Ramos (cell line): ENCODE data around the gene KCNJ15.
"Not testable (repeated sequence)": the region's sequence is repeated elsewhere in the genome, so short reads cannot be mapped to it uniquely, and the experiment has no call there.

Source experiments
- in situ Hi-C: fragments of 300-500 bp; cut with MboI; formaldehyde crosslinking; loops from one replicate; pipeline ENCODE4 v1.14.3; 2022; ENCODE audit warnings: low sequenced_read_pairs; ENCODE audit not compliant: unreplicated experiment

Gene KCNJ15

DNA sequence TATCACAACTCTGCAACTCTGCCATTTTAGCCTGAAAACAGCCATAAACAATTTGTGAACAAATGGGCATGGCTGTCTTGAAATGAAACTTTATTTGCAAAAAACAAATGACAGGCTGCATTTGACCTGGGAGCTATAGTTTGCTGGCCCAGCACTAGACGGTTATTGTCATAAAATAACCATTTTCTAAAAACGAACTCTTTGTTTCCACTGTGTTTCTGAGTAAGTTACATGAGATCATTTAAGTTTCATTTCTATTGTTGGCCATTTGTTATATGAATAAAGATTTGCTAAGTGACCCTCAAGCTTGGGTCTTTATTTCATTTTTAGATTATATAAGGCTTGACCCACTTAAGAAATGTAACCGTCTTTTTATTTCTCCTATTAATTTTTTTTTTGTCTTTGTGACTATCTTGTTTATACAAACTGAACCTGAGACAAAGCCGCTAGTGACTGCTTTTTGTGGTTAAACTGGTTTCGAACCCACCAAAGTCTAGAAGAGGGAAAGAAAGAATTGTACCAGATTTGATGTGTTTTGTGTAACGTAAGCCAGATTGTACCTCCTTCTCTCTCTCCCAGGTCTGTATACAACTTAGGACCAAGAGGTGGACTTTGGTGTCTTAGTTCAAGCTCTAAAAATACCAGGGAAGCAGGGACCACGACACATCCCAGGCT lies 12.9 kb upstream of the KCNJ15 start:
- in situ Hi-C loops = no loop called here

DNA sequence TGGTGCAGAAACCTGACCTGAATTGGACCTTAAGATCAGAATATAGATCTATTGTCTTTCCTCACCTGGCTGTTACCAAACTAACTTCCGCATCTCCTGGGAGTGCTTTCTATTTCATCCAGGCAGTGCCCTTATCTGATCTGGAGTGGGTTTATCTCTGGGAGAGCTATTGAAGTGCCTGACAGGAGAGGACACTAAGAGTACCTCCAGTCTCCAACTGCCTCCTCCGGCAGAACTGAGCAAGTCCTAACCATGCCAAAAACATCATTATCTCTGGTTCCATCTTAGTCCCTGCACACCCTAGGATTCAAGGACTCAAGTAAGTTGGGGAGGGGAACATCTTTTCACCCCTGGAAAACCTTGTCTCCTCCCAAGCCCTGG lies 12.4 kb upstream of the KCNJ15 start:
- in situ Hi-C loops = no loop called here

DNA sequence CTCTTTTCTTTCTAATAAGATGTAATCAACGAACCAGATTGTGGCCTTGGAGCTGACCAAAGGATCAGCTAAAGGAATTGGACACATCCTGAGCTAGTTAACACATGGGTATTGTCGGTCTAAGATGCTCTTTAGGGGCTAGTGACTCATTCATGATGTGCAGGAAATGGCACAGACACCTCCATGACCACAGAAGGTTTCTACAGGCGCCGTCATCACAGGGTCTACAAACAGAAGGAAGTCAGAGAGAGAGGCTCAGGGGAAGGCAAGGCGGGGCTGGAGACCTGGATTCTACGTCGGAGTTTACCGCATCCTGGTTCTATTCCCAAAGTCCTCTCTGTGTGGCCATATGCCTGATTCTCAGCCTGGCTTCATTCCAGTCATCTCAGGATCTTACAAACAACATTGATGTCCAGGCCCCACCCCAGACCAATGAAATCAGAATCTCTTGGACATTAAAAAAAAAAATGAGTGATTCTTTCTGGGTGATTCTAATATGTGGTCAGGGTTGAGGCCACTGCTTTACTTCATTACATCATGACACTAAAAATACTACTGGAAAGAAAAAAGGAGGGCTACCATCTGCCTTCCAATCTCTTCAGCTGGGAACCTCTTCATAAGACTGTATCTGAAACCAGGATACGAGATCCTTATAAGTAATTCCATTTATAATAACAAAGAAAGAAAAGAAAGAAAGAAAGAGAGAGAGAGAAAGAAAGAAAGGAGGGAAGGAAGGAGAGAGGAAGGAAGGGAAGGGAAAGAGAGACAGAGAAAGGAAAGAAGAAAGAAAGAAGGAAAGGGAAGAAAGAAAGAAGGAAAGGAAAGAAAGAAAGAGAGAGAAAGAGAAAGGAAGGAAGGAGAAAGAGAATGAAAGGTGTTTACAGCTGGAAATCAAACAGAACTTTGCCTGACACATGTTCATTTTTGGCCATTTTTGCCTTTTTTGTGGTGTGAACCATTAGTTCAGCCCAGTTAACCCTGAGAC lies 11.6 kb upstream of the KCNJ15 start:
- in situ Hi-C loops = no loop called here

DNA sequence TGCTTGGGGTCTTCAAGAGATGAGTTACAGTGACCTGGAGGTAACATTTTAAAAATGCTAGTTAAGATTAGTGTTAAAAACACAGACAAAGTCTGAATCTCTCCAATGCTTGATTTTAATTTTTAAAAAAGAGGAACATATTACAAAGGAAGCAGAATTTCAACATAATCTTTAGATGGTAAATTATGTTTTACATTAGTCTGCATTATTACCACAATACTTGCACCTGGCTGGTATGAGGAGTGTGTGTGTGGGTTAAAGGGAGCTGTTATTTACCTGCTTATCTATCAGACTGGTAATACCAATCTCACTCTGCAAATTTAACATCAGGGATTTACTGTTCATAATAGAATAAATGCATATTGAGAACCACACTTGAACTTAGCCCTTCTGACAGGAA lies 10.3 kb upstream of the KCNJ15 start:
- in situ Hi-C loops = no loop called here

DNA sequence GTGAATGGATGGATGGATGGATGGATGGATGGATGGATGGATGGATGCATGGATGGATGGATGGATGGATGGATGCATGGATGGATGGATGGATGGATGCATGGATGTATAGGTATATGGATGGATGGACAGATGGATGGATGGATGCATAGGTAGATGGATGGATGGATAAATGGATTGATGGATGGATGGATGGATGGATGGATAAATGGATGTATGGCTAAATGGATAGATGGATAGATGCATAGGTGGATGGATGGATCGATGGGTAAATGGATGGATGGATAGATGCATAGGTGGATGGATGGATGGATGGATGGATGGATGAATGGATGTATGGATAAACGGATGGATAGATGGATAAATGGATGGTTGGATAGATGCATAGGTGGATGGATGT lies 9.7 kb upstream of the KCNJ15 start:
- in situ Hi-C loops = not testable (repeated sequence)

DNA sequence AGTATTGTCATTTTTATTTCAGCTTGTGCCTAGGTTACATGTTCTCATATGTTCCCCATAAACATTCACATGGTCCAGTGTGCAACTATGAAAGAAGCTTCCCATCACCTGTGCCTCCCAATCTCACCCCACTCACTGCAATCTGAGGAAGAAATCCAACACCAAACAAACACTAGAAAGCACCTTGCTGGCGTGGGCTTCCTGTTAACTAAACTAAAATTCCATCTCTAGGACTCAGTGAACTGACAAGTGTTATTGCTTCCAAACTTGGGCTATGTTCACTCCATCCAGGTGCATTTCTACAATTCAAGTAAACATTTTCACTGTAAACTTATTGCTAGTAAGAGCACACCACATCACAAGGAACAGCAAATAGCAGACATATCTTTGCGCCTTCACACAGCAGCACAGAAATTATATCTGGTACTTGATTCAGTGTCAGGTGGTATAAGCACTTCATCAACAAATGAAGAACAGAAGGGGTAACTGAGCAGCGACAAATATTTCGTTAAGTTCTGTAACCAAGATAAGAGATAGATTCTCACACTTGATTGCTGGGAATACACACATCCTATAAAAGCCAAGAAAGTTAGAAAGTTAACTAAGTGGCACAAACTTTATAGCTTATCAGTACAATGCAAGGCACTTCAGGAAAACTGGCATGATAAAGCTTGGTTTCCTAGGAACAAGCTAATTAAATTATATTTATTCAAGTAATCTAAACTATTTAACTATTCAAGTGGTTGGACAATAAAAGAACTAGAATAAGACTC lies 8.9 kb upstream of the KCNJ15 start:
- in situ Hi-C loops = no loop called here

DNA sequence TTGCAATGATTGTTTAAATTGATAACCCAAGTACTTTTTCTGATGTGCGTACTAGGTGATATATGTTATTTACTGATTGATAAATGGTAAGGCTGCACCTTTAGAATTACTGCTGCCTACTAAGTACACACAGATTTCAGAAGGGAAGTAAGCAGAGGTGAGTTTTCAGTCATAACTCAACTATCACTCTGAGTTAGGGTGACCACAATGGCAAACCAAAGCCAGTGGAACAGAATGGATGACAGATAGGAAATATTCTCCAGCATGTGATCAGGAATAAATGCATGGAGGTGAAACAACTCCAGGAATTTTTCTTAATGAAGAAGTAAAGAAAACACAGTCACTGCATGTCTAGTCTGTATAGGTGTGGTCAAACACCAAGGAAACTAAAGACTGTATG lies 7.5 kb upstream of the KCNJ15 start:
- in situ Hi-C loops = no loop called here

DNA sequence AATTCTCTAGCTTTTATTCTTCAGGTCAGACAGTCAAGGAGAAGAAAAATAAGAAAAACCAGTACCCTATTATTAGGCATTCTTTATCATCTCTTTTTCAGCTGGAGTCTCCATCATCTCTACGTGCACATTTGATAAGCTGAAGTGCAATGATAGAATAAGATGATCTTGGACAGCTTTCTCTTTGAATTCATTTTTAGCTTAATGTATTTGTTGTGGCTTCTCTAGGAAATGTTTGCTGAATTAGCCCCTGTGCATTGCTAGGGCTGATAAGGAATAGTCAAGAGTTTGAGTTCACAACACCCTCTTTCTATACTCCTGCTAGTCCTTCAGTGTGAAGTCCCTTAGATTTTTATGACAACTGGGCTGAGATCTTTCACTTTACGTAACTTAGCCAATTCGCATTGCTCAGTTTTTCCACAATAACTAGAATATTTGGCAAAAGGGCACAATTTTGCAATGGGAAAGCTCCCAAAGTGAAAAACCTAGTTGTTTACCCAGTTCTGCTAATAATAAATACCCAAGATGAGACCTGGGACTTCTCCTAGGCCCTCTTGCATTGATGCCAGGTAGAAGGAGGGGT lies 7.0 kb upstream of the KCNJ15 start:
- in situ Hi-C loops = no loop called here

DNA sequence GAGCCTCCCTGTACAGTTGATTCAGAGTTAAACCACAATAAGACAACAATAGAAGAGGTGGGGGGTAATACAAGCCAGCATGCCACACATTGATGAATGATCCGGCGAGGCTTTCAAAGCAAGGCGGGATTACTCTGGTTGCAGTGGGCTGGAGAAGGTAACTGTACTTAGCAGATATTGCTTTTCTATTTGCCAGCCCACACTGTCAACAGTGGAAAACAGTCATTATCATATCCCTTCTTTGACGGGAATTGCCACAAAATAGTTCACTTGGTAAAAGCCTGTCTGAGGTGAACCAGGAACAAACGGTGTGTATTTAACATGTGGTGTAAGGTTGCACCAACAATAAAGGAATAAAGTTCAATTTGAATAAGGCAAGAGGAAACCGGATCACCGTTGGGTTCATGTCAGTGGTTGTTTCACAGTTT lies 5.8 kb upstream of the KCNJ15 start:
- in situ Hi-C loops = no loop called here

DNA sequence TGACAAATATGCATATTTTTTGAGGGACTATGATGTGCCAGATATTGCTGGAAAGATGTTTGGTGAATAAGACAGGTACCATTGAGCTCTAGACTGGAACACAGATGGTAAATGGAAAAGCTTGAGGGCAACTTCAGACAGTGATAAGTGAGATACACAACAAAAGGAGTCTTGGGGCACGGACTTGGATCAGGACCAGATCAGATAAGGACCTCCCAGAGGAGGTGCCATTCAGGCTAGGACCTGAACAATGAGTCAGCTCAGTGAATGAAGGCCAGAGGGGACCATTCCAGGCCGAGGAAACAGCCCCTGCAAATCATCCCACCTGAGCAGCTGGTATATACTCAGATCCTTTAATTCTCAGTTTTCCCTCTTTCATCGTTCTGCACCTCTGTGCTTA lies 1.8 kb upstream of the KCNJ15 start:
- in situ Hi-C loops = no loop called here

DNA sequence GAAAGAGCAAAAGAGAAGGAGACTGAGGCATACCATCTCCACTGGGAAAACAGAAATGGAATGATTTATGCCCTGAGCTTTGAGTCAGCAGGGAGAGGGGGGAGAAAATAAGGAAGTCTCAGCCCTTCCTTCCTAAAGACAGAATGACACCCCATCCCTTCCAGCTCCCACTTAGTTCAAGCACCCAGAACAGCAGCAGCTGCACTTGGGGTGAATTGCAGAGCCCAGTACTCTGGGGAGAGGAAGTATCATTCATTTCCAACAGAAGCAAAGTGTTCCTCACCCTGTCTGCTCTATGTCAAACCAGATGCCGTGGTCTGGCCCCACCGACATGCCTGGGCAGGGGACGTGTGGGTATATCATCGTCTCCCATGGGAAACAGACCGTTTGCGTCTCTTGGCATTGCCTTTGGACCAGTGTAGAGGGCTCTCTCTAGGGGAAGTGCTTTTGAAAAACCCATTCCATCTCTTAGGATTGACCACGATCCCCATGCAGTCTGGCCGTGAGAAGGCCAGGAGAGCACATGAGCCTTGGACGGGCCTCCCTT lies 1.1 kb upstream of the KCNJ15 start:
- in situ Hi-C loops = no loop called here

DNA sequence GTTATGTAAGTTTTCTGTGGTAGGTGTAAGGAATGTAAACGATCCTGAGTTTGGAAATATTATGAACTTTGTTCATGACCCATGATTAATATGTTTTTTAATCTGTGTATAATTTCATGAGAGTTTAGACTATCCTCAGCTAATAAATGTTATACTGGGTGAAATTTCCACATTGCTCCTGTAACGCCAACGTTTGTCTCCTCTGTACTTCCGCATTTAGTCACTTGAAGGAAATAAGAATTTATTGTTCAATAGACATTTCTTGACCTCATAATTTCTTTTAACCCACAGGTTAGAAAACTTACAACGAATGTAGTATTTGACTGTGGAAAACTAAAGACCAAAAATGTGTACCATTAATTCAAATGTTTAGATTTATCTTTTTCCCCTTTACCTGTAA lies 876 bp downstream of the KCNJ15 start:
- in situ Hi-C loops = no loop called here

DNA sequence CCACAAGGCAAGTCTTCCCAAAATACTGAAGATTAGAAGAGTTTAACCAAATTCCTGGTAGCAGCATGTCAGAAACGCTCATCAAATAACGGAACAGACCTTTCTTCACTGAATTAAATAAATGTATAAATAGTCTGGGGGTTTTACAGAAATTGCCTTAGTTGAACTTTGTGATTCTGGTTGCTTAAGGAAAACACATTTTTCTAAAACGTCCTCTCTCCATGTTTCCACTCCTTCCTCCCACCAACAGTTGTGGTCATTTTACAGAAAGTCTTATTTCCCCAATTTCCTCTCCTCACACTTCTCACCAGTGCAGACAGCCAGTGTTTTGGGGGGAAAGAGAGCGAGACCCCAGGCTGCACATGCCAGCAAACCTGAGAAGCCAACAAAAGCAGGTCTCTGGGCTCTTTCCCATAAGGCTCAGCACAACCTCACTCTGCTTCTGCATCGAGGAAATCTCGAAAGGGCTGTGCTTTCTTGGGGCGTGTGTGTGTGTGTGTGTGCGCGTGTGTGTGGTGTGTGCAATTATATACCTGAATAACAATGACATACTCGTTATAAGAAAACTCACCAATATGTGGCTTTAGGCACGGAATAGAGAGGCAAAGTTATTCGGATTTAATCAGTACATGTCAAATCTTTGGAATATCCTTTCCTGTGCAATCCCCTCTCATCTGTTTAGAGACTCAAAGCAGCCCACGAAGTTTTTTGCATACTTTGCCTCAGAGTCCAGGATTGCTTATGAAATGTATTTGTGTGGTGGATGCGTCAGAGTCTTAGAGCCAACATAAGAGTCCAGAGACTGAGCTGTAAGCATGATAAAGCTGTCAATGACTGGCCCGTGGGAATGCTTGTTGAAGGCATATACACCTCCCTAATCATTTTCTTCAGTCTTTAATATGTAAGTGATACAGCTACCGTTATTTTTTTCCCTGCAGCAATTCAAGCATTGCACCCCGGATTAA lies 2.0 kb downstream of the KCNJ15 start:
- in situ Hi-C loops = no loop called here

DNA sequence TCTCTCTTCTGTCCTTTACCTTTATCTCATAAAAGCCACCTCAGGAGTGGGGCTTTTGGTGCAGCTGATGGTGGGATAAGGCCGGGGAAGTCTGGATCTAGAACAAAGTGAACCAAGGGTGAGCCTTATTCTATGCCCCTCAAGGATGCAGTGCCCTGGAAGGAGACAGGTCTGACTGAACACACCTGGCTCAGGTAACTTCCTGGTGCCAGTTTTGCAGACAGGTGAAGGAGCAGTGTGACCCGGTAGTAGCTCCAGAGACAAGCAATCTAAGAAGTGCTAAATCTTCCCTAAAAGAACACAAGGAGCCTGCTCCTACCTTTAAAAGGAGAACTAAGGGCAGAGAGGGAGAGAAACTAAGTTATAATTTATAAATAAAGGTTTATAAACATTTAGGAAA lies 2.9 kb downstream of the KCNJ15 start:
- in situ Hi-C loops = no loop called here

DNA sequence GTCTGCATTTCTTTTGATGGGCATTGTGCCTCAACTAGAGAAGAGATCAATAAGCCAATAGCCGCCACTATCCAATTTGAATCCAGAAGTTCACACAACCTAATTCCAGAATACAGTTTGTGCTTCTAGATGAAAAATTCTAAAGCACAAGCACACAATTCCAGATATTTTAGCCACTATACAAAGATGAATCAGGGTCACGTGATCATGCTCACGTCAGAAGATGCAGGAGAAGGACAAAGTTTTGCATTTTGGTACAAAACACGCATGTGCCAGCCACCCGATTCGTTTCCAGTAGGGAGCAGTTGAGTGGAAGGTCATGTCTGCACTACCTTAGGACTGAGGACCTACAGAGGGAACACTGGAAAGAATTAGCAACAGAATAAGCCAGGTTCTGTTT lies 3.6 kb downstream of the KCNJ15 start:
- in situ Hi-C loops = no loop called here

DNA sequence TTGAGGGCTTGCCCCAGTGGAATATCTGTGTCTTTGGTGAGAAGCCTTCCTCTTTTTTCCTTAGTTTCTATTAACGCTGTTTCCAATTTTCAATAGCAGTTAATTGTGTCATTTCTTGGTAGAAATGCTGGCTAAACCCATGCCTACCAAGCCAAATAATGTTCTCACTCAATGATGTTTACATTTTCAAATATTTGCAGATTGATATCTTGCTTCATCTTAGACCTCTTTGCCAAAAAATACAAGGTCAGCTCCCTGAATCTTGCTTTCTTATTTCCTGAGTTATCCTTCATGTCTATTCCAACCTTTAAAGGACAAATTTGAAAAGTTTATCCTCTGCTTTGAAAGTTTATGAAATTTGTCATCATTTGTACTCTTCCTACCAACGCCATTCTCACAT lies 5.1 kb downstream of the KCNJ15 start:
- in situ Hi-C loops = no loop called here

DNA sequence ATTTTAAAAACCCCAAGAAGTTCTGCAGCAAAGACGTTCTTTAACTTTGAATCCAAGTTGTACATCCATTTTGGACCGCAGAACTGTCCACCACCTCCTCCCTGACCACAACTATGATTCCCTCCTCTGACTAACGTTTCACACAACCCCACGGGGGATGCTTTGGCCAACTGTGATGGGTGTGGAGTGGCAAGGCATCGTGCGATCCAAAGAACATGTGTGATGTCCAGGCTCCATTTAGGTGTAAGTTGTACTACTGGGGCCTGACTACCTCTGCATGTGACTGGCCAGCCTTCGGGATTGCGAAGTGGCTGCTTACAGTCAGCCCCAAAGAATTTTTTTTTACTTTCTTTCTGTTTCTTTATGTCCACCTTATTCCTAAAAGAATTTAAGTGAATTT lies 6.7 kb downstream of the KCNJ15 start:
- in situ Hi-C loops = no loop called here

DNA sequence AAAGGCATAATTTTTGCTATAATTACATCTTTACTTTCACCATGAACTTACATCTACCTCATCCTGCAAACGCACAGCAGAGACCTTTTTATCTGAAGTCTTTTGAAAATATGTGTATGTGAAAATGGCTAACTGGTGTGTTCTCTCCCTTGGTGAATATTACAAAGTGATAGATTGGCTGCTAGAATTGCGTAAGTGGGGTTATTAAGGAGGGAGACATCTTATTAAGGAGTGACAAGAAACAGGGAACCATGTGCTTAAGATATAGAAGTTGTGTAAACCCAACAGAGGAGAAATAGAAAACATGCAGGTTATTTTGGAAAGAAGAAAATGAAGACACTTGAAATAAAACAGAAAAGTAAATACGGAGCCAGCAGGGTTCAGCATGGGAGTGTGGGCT lies 7.8 kb downstream of the KCNJ15 start:
- in situ Hi-C loops = no loop called here

DNA sequence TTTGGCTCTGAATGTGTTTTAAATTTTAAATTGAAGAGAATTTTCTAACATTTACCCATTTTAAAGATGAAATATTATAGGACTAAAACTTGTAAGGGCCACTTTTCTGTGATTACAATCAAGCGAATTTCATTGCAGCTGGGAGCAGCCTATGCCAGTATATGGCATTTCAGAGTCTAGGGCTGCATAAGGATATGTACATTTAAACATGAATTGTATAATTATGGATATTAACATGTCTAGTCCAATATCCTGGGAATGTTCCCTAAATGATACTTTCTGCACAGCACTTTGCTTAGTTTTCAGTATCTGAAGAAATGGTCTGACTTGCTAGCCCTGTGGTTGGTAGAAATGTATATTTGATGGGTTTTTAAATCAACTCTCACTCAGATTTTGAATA lies 8.4 kb downstream of the KCNJ15 start:
- in situ Hi-C loops = no loop called here
